Right ventricle myocardium inferior (tissue), 1 donor: ENCODE data around the gene AATK. TPM values are rescaled to one million over a fixed set of nuclear protein-coding genes. Genes with fewer than 3 reads are reported as not detected.

ENCODE experiments used
- ATAC-seq: fragments of 200-7000 bp; cut with Tn5 transposase; one replicate; pipeline ENCODE4 v1.9.1; 2020; ENCODE audit warnings: mild to moderate bottlenecking, moderate library complexity
- DNase-seq: peaks from one replicate; pipeline ENCODE4 v3.0.0; 2021; ENCODE audit errors: missing footprints
- intact Hi-C: fragments of 100-400 bp; cut with DNase I; formaldehyde crosslinking; loops from one replicate; pipeline ENCODE4 v1.11.0; 2022
- total RNA-seq: library from RNA; stranded (reverse); fragmentation: NEBNext Ultra II Directional; extraction: Animal tissue kit (Norgen Biotek cat#: 25700); gene quantifications from one replicate; pipeline ENCODE4 v1.2.1, GENCODE V29; 2021
- donor health status: DM: no; HTN: yes; CAD: no; lungs with severe emphysema.

The AATK gene
- total RNA-seq, 1 donor from 2014 or later = 10.1 TPM

- ATAC-seq = no peak
- intact Hi-C loops = no loop called here
- DNase-seq = no peak
Measured at GRCh38 chr17:81197409-81197795, 31.4 kb upstream of the AATK start.

DNA sequence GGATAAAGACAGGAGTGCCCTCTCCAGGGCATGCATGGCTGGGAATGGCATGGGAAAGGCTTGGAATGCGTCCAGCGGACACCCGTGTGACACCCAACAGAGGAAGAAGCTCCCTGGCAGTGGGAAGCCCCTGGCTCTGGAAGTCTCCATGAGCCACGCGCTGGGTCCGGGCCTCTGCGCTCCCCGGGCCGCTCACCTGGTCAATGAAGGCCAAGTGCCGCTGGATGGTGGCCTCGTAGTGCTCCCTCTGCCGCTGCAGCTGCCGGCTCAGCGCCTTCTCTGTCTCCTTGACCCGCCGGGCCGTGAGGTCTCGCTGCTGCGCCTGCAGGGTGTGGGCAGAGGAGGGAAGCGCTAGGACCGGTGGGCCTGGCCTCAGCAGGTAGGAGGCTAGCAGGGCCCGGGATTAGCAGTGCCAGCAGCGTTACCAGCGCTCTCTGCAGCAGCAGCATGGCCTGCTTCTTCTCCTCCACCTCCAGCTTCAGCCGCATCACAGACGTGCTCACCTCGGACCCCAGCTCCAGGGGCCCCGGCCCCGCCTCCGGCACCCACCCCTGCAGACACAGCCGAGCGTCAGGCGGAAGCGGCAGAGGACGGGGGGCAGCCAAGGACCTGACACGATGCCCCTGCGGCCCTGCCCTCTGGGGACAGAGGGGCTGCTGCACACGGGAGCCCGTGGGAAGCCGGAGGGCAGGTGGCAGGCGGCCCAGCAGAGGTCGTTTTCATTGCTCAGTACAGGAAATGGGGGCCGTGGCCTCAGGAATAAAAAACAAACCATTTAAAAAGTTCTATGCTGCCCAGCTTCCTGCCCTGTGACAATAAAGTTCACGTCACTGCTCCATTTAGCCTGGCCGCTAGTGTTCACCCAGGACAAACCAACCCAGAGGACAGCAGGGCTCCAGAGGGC lies 30.7 kb upstream of the AATK start:
- ATAC-seq (no peak), DNase-seq (no peak)
- intact Hi-C loops = no loop called here

GRCh38 chr17:81195941-81196495 lies 30.0 kb upstream of the AATK start:
- intact Hi-C loops = no loop called here
- DNase-seq = no peak
- no peak for ATAC-seq

DNA sequence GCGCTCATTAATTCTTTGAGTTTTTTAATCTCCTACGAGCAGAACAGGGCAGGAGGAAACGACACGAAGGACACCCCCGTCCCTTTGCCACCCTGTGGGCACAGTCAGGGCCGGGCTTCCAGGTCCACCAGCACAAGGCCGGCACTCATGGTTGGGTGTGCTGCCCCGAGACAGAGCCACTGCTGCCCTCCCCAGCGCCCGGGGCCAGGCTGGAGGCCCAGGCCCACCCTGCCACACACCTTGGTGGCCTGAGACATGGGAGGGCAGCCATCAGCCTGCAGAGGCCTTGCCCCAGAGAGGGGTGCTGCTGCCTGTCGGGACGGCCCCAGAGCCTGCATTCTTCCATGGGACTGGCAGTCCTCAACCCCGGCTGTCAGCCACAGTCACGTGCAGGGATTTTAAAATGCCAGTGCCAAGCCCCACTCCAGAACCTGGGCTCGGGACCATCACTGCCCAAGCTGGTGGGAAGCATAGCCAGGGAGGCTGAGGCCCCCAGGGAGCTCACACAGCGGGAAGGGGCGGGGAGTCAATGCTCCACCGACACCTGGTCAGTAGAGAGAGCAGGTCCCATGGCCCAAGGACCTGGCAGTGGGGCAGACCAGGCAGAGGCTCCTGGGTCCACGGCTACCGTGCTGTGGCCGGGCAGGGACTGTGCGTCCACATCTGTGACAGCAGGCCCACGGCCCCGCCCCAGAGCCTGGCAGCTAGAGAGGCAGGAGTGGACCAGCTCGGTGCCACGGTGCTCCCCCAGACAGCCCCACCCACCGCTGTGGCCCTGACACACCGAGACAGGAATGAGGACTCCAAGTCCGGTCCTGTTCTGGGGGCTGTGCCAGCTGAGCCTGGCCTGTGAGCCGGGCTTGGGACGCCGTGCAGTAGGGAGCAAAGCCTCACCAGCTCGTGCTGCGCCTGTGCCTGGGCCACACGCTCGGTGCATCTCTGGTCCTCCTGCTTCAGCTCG lies 29.2 kb upstream of the AATK start:
- intact Hi-C loops = no loop called here
- peak; percentile 86 for ATAC-seq

GRCh38 chr17:81194225-81194760 lies 28.3 kb upstream of the AATK start:
- ATAC-seq = no peak
- intact Hi-C loops = no loop called here
- no peak for DNase-seq

More for the DNA sequence above, 29.2 kb upstream of the AATK start:
- DNase-seq = peak; percentile 83

DNA sequence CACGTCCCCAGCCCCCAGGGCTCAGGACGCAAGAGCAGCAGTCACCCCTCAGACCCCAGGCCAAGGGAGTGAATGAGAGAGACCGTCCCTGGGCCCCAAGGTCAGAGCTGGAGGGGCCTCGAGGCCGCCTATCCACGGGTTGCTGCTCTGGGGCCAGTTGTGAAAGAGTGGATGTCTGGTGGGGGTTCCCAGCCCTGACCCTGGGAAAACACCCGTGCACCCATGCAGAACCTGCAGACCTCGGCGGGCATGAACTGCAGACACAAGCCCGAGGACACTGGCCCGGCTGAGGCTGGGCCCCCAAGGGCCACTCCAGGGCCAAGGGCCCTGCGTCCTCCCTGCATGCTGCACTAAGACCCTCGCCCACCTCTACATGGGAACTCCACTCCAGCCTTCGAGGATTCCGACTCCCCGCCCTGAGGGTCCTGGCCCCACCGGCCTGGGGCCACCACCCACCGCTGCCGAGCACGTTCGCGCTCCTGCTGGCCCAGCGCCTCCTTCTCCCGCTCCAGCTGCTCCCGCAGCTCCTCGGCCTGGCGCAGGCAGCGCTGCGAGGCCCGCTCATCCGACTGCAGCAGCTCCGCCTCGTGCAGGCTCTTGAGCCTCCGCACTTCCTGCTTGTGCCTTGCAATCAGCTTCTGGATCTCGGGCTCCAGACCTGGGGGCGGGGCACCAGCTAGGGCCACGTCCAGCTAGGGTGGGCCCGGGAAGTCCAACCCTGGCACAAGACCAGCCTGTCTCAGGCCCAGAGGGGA lies 27.6 kb upstream of the AATK start:
- ATAC-seq = no peak
- no peak for DNase-seq
- intact Hi-C loops = no loop called here

DNA sequence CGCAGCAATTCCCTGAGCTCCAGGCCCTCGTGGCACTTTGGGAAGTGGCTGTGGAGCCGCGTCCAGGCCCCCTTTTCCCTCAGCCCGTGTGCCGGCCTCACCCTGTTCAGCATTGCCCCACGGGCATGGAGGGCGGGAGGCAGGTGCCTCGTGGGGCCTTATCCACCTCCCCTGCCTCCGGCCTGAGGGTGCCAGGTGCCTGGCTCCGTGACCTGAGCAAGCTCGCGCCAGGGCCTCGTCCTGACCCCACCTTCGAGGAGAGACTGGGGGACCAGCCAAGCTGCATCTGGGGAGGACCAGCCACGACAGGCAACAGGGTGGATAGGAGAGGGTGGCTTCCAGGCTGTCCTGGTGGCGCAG lies 27.0 kb upstream of the AATK start:
- intact Hi-C loops = no loop called here
- ATAC-seq (no peak), DNase-seq (no peak)

DNA sequence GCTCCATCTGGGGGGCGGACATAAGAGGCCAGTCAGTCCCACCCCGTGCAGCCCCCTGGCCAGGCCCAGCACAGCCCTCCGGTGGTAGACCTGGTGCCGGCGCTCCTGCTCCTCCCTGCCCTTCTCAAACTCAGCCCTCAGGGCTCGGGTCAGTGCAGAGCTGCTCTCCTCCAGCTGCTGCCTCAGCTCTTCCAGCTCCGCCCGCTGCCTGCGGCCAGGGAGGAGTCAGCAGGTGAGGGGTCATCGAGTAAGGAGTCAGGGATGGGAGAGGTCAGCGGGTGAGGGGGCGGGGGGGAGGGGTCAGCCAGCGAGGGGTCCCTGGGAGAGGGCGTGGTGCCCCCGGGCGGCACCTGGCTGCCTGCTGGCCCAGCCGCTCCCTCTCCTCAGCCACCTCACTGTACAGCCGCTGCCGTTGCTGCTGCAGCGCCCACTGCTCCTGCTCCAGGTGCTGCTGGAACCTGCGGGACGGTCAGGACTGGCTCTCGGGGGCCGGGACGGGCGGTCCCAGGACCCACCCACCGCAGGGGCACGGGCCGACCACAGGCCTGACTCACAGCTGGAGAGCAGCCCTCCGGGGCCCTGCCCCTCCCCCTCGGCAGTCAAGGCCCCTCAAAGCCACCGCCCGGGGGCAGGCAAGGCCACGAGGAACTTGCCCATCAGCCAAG lies 26.5 kb upstream of the AATK start:
- ATAC-seq = no peak
- no peak for DNase-seq
- intact Hi-C loops = no loop called here

- ATAC-seq = no peak
- intact Hi-C loops = no loop called here
- no peak for DNase-seq
Measured at GRCh38 chr17:81191646-81192045, 25.6 kb upstream of the AATK start.

- DNase-seq (no peak), ATAC-seq (no peak)
- intact Hi-C loops = no loop called here
Measured at GRCh38 chr17:81191116-81191515, 25.1 kb upstream of the AATK start.

DNA sequence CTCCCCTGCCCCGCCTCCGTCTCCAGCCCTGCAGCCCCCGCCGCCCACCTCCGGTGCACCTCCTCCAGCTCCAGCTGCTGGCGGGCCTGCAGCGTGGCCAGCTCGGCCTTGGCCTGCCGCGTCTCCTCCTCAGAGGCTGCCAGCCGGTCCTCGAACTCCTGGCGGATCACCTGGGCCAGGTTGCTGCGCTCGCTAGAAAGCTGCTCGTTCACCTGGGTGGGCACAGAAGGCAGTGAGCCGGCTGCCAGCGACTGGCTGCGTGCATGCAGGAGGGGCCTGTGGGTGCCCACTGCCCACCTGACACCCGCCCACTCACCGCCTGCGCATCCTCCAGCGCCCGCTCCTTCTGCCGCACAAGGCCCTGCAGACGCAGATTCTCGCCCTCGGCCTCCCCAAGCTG lies 24.6 kb upstream of the AATK start:
- no peak for DNase-seq
- intact Hi-C loops = no loop called here

DNA sequence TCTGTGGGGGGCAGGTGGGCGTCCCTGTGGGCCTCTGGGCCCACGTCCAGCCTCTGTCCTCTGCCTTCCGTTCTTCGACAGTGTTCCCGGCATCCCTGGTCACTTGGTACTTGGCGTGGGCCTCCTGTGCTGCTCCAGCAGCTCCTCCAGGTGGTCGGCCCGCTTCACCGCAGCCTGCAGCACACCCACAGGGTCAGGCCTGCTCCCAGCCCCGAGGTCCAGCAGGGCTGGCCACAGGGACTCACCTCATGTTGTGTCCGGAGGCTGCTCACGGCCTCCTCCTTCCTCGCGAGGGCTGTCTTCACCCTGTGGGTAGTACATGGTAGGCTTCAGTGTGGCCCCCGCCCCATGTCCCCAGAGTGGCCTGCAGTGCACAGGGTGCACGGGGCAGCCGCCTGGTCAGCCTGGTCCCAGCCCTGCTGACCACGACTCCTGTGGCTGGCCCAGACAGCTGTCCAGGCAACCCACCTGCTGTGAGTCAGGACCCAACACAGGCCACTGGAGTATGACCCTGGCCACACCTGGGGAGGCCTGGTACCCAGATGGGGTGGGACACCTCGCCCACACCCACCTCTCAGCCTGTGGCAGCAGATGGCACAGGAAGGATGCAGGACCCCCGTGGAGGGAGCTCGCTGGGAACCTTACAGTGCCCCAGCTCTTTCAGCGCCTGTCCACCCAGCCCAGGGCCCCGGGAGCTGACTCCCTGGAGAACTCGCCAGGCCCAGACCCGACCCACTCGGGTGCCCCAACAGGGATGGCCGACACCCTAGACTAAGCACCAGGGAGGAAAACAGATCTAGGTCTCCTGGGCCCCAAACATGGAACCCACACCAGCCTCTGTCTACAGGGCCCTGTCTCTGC lies 23.9 kb upstream of the AATK start:
- intact Hi-C loops = no loop called here
- ATAC-seq = no peak

More for the DNA sequence above, 24.6 kb upstream of the AATK start:
- no peak for ATAC-seq

GRCh38 chr17:81189016-81189415 lies 23.0 kb upstream of the AATK start:
- intact Hi-C loops = no loop called here
- ATAC-seq (no peak), DNase-seq (peak; percentile 11)

More for the DNA sequence above, 23.9 kb upstream of the AATK start:
- no peak for DNase-seq

- intact Hi-C loops = no loop called here
- no peak for ATAC-seq
Measured at GRCh38 chr17:81188491-81188840, 22.4 kb upstream of the AATK start.

DNA sequence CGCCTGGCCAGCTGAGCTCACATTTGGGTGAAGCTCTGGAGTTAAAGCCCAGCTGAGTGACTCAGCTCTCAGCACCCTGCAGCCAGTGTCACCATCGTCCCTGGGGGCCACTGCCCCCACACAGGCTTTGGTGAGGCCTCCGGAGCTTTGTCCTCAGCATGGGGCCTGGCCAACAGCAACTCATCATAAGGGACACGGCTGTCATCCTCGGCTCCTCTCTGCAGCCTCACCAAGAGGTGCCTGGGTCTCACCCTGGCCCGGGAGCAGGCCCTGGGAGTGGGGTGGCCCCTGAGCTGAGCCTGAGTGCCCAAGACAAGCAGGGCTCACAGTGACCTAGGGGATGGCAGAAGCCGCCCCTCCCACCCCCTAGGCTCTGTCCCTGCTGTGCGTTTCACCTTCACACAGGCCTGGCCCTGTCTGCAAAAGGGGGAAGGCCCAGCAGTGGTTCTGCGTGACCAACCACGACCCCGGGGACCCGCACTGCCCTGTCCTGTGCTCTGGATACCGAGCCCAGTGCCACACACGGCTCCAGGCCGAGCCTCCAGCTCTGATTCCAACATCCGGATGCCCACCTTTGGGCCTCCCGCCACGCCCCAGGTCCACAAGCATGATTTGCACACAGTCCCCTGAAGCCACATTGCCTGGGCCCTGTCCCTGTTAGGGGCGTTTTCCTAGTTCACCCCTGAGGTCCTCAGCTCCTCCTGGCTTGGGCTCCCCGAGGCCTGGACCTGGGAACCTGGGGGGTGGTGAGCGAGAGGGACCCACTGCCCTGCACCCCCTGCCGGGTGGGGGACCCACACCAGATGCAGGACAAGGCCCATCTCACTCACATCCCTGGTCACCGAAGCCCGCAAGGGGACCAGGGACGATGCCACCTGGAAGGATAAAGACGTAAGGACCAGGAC lies 21.8 kb upstream of the AATK start:
- intact Hi-C loops = no loop called here
- DNase-seq (peak; percentile 56), ATAC-seq (no peak)

More at GRCh38 chr17:81188491-81188840, 22.4 kb upstream of the AATK start:
- DNase-seq = peak; percentile 53

GRCh38 chr17:81187120-81187519 lies 21.1 kb upstream of the AATK start:
- intact Hi-C loops = no loop called here
- ATAC-seq (no peak), DNase-seq (peak; percentile 4)
